Measurements from ENCODE around the gene TOMM5.

The TOMM5 gene

DNA sequence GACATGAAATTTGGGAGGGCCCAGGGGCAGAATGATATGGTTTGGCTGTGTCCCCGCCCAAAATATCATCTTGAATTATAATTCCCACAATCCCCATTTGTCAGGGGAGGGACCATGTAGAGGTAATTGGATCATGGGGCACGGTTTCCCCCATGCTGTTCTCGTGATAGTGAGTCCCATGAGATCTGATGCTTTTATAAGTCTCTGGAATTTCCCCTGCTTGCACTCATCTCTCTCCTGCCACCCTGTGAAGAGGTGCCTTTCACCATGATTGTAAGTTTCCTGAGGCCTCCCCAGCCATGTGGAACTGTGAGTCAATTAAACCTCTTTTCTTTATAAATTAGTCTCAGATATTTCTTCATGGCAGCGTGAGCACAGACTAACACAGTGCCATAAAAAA, 27.5 kb downstream of the TOMM5 start:
- TF ChIP-seq, protein P1, sequence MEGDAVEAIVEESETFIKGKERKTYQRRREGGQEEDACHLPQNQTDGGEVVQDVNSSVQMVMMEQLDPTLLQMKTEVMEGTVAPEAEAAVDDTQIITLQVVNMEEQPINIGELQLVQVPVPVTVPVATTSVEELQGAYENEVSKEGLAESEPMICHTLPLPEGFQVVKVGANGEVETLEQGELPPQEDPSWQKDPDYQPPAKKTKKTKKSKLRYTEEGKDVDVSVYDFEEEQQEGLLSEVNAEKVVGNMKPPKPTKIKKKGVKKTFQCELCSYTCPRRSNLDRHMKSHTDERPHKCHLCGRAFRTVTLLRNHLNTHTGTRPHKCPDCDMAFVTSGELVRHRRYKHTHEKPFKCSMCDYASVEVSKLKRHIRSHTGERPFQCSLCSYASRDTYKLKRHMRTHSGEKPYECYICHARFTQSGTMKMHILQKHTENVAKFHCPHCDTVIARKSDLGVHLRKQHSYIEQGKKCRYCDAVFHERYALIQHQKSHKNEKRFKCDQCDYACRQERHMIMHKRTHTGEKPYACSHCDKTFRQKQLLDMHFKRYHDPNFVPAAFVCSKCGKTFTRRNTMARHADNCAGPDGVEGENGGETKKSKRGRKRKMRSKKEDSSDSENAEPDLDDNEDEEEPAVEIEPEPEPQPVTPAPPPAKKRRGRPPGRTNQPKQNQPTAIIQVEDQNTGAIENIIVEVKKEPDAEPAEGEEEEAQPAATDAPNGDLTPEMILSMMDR (IDR thresholded peaks at IDR 0.05; ENCODE audit: low read length, missing control alignments) = no peak
- no peak for DNase-seq (ENCODE audit: low read depth)
- H3K4me3 ChIP-seq (replicated peaks; ENCODE audit: low read depth, low read length) = no peak overlapping the region

DNA sequence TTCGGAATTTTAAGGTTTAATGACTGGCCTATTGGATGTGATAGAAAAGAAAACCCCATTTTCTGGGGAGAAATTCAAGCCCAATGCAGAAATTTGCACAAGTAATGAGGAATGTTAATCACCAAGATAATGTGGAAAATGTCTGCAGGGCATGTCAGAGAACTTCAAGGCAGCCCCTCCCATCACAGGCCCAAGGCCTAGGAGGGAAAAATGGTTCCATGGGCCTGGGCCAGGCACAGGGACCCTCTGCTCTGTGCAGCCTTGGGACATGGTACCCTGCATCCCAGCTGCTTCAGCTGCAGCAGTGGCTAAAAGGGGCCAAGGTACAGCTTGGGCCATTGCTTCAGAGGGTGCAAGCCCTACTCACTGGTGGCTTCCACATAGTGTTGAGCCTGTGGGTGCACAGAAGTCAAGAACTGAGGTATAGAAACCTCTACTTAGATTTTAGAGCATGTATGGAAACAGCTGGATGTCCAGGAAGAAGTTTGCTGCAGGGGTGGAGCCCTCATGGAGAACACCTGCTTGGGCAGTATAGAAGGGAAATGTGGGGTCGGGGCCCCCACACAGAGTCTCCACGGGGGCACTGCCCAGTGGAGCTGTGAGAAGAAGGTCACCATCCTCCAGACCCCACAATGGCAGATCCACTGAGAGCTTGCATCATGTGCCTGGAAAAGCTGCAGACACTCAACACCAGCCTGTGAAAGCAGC, 28.4 kb downstream of the TOMM5 start:
- TF ChIP-seq, protein P1 (IDR thresholded peaks at IDR 0.05; ENCODE audit: low read length, missing control alignments) = no peak
- DNase-seq (ENCODE audit: low read depth) = no peak
- H3K4me3 ChIP-seq (replicated peaks; ENCODE audit: low read depth, low read length) = no peak overlapping the region

DNA sequence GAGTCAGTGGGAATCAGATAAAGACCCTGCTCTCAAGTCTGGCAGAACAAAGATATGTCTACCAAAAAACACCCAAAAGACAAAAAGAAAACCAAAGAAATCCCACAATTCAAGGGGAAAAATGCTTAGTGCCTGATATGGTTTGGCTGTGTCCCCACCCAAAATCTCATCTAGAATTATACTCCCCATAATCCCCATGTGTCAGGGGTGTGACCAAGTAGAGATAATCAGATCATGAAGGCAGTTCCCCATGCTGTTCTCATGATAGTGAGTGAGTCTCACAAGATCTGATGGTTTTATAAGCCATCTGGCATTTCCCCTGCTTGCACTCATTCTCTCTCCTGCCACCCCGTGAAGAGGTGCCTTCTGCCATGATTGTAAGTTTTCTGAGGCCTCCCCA, 29.6 kb downstream of the TOMM5 start:
- DNase-seq (ENCODE audit: low read depth) = no peak
- no peak overlapping the region for H3K4me3 ChIP-seq (replicated peaks; ENCODE audit: low read depth, low read length)
- TF ChIP-seq, protein P1 (IDR thresholded peaks at IDR 0.05; ENCODE audit: low read length, missing control alignments) = no peak

DNA sequence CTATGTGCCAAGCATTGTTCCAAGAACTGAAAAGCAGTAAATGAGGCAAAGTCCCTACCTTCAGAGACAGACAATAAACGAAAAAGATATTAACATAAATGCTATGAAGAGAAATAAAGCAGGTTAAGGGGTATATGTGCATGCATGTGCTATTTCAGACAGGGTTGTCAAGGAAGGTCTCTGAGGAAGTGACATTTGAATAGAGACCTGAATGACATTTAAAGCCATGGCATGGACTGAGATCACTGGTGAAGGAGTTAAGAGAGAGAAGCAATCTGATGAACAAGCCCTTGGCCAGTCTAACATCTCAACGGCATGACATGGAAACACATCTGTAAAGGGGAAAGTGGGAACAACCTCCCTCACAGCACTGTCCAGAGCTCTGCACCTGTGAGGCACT, 30.7 kb downstream of the TOMM5 start:
- DNase-seq (ENCODE audit: low read depth) = no peak
- H3K4me3 ChIP-seq (replicated peaks; ENCODE audit: low read depth, low read length) = no peak overlapping the region
- TF ChIP-seq, protein P1 (IDR thresholded peaks at IDR 0.05; ENCODE audit: low read length, missing control alignments) = no peak

DNA sequence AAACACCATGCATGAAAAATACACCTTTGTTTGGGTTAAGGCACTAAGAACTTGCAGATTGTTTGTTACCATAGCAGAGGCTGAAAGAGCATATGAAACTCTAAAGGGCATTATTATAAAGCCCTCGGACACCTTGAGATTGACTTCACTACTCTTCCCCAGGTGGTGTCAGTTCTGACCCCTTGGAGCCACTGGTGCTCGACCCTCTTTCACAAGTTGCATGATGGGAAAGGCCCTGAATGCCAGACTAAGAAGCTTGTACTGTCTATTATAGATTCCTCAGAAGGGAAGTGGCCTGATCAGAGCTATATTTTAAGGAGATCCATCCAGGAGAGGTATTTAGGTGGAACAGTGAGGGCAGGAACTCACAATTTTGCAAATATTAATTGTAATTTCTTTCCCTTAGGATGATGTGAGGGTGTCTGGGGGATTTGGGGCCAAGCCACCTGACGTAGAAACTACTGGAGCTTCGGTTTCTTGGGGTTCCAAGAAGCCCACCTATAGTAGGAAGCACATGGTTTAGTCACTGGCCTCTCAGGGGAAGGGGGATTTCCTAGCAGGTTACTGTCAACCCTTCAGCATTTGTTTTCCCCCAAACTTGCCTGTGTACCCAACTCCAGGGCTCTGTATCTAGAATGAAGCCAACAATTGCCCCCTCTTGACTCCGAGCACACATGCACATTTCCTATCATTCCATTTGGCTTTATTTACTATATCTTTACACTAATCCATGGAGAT, 32.4 kb downstream of the TOMM5 start:
- TF ChIP-seq, protein P1 (IDR thresholded peaks at IDR 0.05; ENCODE audit: low read length, missing control alignments) = no peak
- H3K4me3 ChIP-seq (replicated peaks; ENCODE audit: low read depth, low read length) = no peak overlapping the region

DNA sequence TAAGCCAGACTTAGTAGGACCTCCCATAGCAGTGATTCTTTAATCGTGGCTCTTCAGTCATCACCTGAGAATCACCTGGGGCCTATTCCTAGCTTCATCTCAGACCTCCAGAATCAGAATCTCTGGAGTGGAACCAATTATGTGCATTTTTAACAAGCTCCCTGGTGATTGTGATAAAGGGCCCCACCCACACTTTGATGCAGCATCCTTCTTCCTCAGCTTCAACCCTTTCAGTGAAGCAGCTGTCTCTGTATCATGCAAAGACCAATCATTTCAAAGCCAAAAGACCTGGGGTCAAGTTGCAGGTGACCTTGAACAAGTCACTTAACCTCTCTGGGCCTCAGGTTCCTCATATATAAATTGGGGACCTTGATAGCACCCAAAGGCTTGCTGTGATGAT, 33.3 kb downstream of the TOMM5 start:
- no peak for DNase-seq (ENCODE audit: low read depth)
- TF ChIP-seq, protein P1 (IDR thresholded peaks at IDR 0.05; ENCODE audit: low read length, missing control alignments) = no peak
- H3K4me3 ChIP-seq (replicated peaks; ENCODE audit: low read depth, low read length) = no peak overlapping the region

More for the DNA sequence above, 32.4 kb downstream of the TOMM5 start:
- no peak for DNase-seq (ENCODE audit: low read depth)

Data from fibroblast of pulmonary artery (primary cell).